Heart left ventricle (tissue), 16 donors: ENCODE measurements around the gene YES1. TPM values are rescaled to one million over a fixed set of nuclear protein-coding genes. Genes with fewer than 3 reads are reported as not detected.
"Not testable (repeated sequence)": the region's sequence is repeated elsewhere in the genome, so short reads cannot be mapped to it uniquely, and the experiment has no call there.

Experiments
- ATAC-seq, 4 donors: fragments of 200-7000 bp; cut with Tn5 transposase; one replicate each; pipeline ENCODE4 v1.9.1; 2020 to 2022; ENCODE audit warnings: moderate library complexity in 4 of 4, mild to moderate bottlenecking in 3 of 4, moderate number of reproducible peaks in 1 of 4
- DNase-seq, 5 donors: peaks; one replicate each; pipeline ENCODE4 v3.0.0-alpha.2; 2020
- H3K27ac ChIP-seq, 12 donors: fragments of 200-600 bp; sonication (generic) in 4 of 12; one replicate each; pipeline versions ENCODE4 v1.5.0 to v1.8.0; 2016 to 2022; ENCODE audit warnings: mild to moderate bottlenecking in 2 of 12
- H3K27me3 ChIP-seq, 9 donors: fragments of 200-600 bp; sonication (generic) in 2 of 9; one replicate each; pipeline versions ENCODE4 v1.5.1 to v1.8.0; 2016 to 2022; ENCODE audit warnings: mild to moderate bottlenecking in 3 of 9
- H3K36me3 ChIP-seq, 9 donors: fragments of 200-600 bp; sonication (generic) in 2 of 9; one replicate each; pipeline versions ENCODE4 v1.5.0 to v1.8.0; 2018 to 2022; ENCODE audit warnings: mild to moderate bottlenecking in 2 of 9
- H3K4me1 ChIP-seq, 12 donors: fragments of 200-600 bp; sonication (generic) in 4 of 12; one replicate each; pipeline versions ENCODE4 v1.5.0 to v1.8.0; 2016 to 2022; ENCODE audit warnings: mild to moderate bottlenecking in 3 of 12
- H3K4me3 ChIP-seq, 12 donors: fragments of 200-600 bp; sonication (generic) in 4 of 12; one replicate each; pipeline versions ENCODE4 v1.5.0 to v1.8.0; 2017 to 2022; ENCODE audit warnings: mild to moderate bottlenecking in 9 of 12, moderate library complexity in 4 of 12
- H3K9me3 ChIP-seq, 12 donors: fragments of 200-600 bp; sonication (generic) in 4 of 12; one replicate each; pipeline versions ENCODE4 v1.5.0 to v1.8.0; 2016 to 2022; ENCODE audit warnings: mild to moderate bottlenecking in 1 of 12
- POLR2A ChIP-seq, 2 donors: fragments of 450-650 bp; IDR thresholded peaks; one replicate each; pipeline ENCODE4 v1.6.1; 2017; ENCODE audit warnings: antibody characterized with exemption in 2 of 2, mild to moderate bottlenecking in 2 of 2, moderate library complexity in 2 of 2
- WGBS, 4 donors: extraction: QIAGEN DNeasy Blood & Tissue Kit in 2 of 4; methylation state at CpG; one replicate each; pipeline versions ENCODE4 v1.1.5 to v1.1.7; 2013 to 2018; 5-methylcytosine and 5-hydroxymethylcytosine counted together
- intact Hi-C, 10 donors: fragments of 100-400 bp; cut with DNase I; formaldehyde crosslinking; loops; one replicate each; pipeline versions ENCODE4 v1.11.1 to v1.14.2; 2022
- polyA plus RNA-seq, 2 donors: library from polyadenylated mRNA; stranded (reverse); fragments of 200-250 nt; gene quantifications; one replicate each; pipeline ENCODE4 v1.2.3, GENCODE V29; 2013
- total RNA-seq, 9 donors: library from RNA; depleted of rRNA in 2 of 9; stranded (reverse); fragments of >200 nt in 2 of 9; fragmentation: NEBNext Ultra II Directional in 3 of 9; extraction: Animal tissue kit (Norgen Biotek cat#: 25700) in 3 of 9; gene quantifications; one replicate each; pipeline versions ENCODE4 v1.1.0 to v1.2.4, GENCODE V29; 2016 to 2023
- TF ChIP-seq, protein P1 (sequence below), 12 donors: fragments of 200-600 bp; sonication (generic) in 4 of 12; IDR thresholded peaks; one replicate each; pipeline versions ENCODE4 v1.5.0 to v1.8.0; 2018 to 2022; ENCODE audit warnings: antibody characterized with exemption in 12 of 12, mild to moderate bottlenecking in 5 of 12
- donor health status: ischemic (EF 13 %, LVEDD 7.1; RV severe dilation, severe dysfunction).
- donor health status: healthy with polysubstance abuse.
- donor health status: DM: no; HTN: yes; CAD: no.
- donor health status: DM: no; HTN: no; CAD: no.
- donor health status: ischemic (EF 25% LVEDD 6.9; RV normal size, moderate dysfunction).
- donor health status: ischemic (EF 25% LVEDD 5.7; RV mildly dilated, moderate dysfunction).
- donor health status: healthy.
- donor health status: DM: yes; HTN: yes; CAD: no.
- donor health status: ischemic (EF 35%, LVEDD 5.7; RV mildly dilated, moderate dysfunction).
- donor health status: nonischemic (EF 11% LVEDD 7.7; RV severe dilation, severe dysfunction).
- donor health status: DM: yes; HTN: yes; CAD: no.
- donor health status: PGD.
- donor health status: ischemic (EF 29% LVEDD 5.4; RV normal size, mild dysfunction).
- donor health status: nonischemic (EF 23%, LVEDD 6.1; RV moderate dilation, normal function).

The YES1 gene
- total and polyA plus RNA-seq, 11 donors = 7.1 to 50.2 (median 23.5) TPM

DNA sequence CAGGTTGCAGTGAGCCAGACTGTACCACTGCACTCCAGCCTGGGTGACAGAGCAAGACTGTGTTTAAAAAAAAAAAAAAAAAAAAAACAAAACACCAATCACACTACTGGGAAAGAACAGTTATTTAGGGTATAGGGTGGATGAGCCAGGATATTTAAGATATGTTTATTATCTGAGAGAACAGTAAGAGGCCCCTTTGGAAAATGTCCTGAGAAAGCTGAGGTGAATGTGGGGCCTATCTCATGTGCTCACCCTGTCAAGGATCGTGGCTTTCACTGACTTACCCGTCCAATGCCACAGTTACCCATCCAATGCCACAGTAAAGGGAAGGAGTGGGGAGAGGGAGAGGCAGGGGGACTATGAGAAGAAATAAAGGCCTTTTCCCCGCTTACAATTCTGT, 79.7 kb downstream of the YES1 start:
- intact Hi-C loops = no loop called here
- DNase-seq (no peak), ATAC-seq (no peak)
- WGBS, 4 donors = 83 to 92% (median 90%) methylated on average over 3 of the region's 3 CpGs
- Histone ChIP-seq H3K36me3 (peaks cover 0 to 89% (median 44%) of the 10 kb centered on the region in 9 donors), H3K4me1 (no peaks in the 10 kb centered on the region), H3K27ac (no peak overlapping the region), H3K27me3 (no peaks in the 10 kb centered on the region), H3K4me3 (no peak overlapping the region), H3K9me3 (no peaks in the 10 kb centered on the region)
- TF ChIP-seq, protein P1, sequence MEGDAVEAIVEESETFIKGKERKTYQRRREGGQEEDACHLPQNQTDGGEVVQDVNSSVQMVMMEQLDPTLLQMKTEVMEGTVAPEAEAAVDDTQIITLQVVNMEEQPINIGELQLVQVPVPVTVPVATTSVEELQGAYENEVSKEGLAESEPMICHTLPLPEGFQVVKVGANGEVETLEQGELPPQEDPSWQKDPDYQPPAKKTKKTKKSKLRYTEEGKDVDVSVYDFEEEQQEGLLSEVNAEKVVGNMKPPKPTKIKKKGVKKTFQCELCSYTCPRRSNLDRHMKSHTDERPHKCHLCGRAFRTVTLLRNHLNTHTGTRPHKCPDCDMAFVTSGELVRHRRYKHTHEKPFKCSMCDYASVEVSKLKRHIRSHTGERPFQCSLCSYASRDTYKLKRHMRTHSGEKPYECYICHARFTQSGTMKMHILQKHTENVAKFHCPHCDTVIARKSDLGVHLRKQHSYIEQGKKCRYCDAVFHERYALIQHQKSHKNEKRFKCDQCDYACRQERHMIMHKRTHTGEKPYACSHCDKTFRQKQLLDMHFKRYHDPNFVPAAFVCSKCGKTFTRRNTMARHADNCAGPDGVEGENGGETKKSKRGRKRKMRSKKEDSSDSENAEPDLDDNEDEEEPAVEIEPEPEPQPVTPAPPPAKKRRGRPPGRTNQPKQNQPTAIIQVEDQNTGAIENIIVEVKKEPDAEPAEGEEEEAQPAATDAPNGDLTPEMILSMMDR (IDR thresholded peaks at IDR 0.05) = no peak
- TF ChIP-seq POLR2A (IDR thresholded peaks at IDR 0.05) = no peak

DNA sequence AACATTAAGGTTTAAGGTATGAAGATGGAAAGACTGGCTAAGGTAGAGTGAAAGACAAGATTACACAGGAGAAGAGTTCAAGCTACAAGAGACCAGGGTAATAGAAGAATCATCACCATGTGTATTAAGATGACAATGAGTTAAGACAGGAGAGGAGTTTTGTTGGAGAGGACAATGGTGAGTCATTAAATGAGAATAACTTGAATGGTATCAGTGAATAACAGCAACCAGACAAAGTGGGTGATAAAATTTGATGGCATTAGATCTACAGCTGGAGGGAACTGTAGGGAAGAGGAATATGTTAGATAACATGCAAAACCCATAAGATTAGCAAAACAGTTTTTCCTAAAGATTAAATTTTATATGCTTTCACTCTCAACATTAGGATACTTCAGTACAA, 80.9 kb downstream of the YES1 start:
- Histone ChIP-seq H3K27ac (no peak overlapping the region), H3K4me1 (no peaks in the 10 kb centered on the region), H3K27me3 (no peaks in the 10 kb centered on the region), H3K9me3 (no peaks in the 10 kb centered on the region), H3K36me3 (peaks cover 0 to 85% (median 32%) of the 10 kb centered on the region in 9 donors), H3K4me3 (no peak overlapping the region)
- TF ChIP-seq, protein P1 (IDR thresholded peaks at IDR 0.05) = no peak
- no peak for TF ChIP-seq POLR2A (IDR thresholded peaks at IDR 0.05)
- intact Hi-C loops = no loop called here
- no peak for DNase-seq
- ATAC-seq = no peak

DNA sequence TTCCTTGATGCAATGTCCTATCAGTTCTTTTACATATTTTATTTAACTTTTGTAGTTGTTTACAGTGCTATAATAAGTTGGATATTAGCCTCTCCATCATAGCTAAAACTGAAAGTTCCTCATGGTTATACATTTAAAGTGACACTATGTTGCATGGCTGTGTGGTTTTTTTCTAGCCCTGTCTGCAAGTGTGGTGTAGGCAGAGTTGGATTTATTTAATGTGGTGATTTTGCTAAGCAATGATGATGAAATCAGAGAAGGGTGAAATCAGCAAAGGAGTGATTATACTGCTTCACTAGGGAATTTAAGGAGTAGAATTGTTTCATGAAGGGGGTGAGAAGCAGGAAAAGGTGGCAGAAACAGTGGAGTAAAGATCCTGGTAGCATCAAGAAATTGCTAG, 81.3 kb downstream of the YES1 start:
- DNase-seq = no peak
- Histone ChIP-seq H3K36me3 (peaks cover 0 to 86% (median 28%) of the 10 kb centered on the region in 9 donors), H3K9me3 (no peaks in the 10 kb centered on the region), H3K4me1 (no peaks in the 10 kb centered on the region), H3K27ac (no peak overlapping the region), H3K27me3 (no peaks in the 10 kb centered on the region), H3K4me3 (no peak overlapping the region)
- TF ChIP-seq, protein P1 (IDR thresholded peaks at IDR 0.05) = no peak
- no peak for TF ChIP-seq POLR2A (IDR thresholded peaks at IDR 0.05)
- intact Hi-C loops = no loop called here
- ATAC-seq = no peak

DNA sequence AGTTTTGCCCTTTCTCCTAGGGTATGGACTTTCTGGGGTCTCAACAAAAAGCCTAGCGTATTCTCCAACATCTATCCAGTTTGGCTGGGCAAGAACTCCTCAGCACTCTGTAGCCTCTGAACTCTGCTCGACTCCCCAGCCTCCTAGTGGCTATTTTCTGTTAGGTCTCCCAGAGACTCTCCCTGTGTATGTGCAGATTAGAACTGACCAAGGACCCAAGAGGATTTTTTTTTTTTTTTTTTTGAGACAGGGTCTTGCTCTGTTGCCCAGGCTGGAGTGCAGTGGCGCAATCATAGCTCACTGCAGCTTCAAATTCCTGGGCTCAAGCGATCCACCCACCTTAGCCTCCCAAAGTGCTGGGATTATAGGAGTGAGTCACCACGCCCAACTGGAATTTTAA, 81.9 kb downstream of the YES1 start:
- WGBS, 4 donors = 93 to 96% (median 96%) methylated on average over 5 of the region's 5 CpGs
- H3K4me3 ChIP-seq, ATAC-seq, H3K9me3 ChIP-seq, DNase-seq, H3K27ac ChIP-seq, H3K27me3 ChIP-seq, H3K4me1 ChIP-seq, intact Hi-C loops: not testable (repeated sequence)
- TF ChIP-seq, protein P1 (IDR thresholded peaks at IDR 0.05) = peak in 1 of 12 donors; percentile 20
- H3K36me3 ChIP-seq = peaks cover 0 to 84% (median 22%) of the 10 kb centered on the region in 9 donors
